NK-92 (cell line): Measurements from ENCODE around the gene ADNP2.

Source experiments
- DNase-seq: peaks from one replicate; lab custom pipeline; 2025; ENCODE audit not compliant: unreplicated experiment; lab: John Stamatoyannopoulos, UW

ADNP2 gene

GRCh38 chr18:80108739-80109675 is at the start of gene ADNP2:
TSS of gene ADNP2 (plus strand) at chr18:80109262. CDS start at chr18:80117543, 8,281 bp downstream.
- no peak for DNase-seq

GRCh38 chr18:80059945-80060344 is 49.1 kb upstream of the ADNP2 start:
- no peak for DNase-seq

DNA sequence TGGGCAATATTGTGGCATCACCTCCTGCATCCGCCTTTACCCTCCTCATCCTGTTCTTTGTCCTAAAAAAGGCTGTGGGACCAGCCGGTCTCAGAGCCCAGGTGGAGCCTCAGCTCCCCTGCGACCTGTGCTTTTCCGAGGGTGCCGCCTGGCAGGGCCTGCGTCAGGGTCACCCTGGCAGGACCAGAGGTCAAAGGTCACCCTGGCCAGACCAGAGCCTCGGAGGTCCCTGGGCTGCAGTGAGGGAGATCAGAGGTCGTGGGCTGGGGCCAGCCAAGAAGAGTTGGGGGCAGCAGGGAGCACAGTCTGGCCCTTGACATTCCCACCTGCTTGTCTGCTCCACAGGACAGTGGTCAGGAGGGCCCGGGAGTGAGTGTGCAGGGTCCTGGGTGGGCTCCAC is 43.4 kb upstream of the ADNP2 start:
- DNase-seq: no peak

- no peak for DNase-seq
Measured at GRCh38 chr18:80067321-80067720, 41.7 kb upstream of the ADNP2 start.

GRCh38 chr18:80067897-80068296 is 41.2 kb upstream of the ADNP2 start:
- no peak for DNase-seq

DNA sequence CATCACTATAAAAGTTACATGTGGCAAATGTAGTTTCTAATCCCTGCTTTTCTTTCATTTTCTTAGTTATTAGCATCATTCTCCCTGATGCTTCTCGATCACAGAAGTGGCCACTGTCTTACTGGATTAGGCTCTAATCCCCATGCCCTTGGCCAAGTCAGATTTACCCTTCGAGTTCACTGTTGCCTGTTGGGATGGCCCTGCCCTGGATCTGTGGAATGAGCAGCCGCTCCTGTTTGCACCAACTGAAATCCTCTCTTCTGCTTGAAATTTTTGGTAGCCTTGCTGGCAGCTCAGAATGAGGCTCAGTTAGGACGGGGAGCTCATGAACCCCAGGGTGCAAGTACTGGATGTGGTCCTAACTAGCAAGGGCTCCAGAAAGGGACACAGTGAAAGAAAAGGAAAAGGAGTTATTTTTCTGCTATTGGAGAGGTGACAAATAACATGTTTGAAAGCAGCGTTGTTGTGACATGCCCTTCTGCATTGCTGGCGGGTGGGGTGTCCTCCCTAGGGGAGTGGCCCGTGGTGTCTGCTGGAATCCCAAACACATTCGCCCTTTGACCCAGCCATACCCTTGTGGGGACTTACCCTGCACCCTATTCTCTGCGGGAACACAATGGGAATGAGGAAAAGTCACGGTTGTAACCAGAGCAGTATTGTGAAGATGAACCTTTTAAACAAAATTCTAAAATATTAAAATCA is 40.3 kb upstream of the ADNP2 start:
- DNase-seq: no peak

GRCh38 chr18:80070825-80071224 is 38.2 kb upstream of the ADNP2 start:
- DNase-seq: no peak

- no peak for DNase-seq
Measured at GRCh38 chr18:80074183-80074582, 34.9 kb upstream of the ADNP2 start.

GRCh38 chr18:80074697-80075096 is 34.4 kb upstream of the ADNP2 start:
- no peak for DNase-seq

DNA sequence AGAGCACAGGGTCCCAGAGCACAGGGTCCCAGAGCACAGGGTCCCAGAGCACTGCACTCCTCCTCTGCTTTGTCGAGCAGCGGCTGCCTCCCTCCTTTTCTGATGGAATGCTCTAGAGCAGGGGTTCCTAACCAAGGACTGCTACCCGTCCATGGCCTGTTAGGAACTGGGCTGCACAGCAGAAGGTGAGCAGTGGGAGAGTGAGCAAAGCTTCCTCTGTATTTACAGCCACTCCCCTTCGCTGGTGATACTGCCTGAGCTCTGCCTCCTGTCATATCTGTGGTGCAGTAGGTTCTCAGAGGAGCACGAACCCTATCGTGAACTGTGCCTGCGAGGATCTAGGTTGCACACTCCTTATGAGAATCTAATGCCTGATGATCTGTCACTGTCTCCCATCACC is 33.1 kb upstream of the ADNP2 start:
- no peak for DNase-seq

DNA sequence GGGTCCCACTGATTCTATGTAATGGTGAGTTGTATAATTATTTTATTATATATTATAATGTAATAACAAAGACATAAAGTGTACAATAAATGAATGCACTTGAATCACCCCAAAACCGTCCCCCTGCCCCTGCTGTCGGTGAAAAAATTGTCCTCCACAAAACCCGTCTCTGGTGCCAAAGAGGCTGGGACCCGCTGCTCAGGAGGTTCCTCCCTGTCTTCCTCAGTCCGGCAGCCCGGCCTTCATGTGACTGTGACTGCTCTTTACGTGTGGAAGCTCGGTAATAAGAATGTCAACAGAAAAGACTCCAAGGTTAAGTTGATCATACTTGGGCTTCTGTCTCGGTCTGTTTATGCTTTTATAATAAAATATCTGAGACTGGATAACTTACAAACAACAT is 32.7 kb upstream of the ADNP2 start:
- no peak for DNase-seq

DNA sequence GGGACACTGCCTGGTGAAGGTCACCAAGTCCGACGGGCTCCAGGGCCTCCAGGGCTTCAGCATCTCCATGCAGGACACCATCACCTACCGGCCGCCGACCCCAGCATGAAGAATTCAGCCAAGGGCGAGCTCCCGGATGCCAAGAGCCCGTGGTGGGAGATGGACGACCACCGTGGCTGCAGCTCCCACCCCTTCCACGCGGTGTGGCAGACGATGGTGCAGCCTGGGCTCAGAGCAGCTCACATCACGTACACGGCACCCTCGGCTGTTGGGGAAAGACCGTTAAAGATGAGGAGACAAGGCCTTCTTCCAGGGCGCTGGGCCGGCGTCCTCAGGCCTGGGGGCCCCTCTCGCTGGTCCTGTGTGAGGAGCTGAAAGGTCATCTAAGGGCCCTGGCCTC is 31.2 kb upstream of the ADNP2 start:
- no peak for DNase-seq

DNA sequence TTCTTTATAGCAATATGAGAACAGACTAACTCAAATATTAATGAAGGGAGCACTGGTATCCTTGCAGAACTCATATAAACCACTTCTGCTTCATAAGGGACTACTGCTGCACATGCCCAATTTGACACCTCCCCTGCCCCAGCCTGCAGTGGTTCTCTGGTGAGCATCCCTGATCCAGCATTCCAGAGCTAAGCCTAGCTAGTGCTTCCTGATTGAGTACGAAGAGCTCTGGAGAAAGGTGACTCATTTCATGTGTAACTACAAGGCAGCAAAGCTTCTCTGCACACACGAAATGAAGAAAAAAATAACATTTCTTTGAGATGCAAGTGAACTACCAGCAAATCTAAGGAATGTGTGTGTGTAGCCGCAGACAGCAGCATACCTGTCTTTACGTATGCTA is 22.8 kb upstream of the ADNP2 start:
- no peak for DNase-seq

DNA sequence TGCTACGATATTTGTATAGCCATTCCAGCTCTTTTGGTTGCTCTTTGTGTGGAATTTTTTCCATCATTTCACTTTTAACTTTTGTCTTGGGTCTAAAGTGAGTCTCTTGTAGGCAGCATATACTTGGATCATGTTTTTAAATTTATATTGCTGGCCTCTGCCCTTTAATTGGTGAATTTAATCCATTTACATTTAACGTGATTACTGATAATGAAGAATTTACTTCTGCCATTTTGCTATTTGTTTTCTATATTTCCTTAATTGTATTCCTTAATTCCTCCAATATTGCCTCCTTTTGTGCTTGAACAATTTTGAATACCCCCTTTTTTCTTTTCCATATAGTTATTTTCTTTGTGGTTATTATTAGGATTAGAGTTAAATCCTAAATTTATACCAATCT is 21.0 kb upstream of the ADNP2 start:
- no peak for DNase-seq

- no peak for DNase-seq
Measured at GRCh38 chr18:80088823-80089222, 20.2 kb upstream of the ADNP2 start.

DNA sequence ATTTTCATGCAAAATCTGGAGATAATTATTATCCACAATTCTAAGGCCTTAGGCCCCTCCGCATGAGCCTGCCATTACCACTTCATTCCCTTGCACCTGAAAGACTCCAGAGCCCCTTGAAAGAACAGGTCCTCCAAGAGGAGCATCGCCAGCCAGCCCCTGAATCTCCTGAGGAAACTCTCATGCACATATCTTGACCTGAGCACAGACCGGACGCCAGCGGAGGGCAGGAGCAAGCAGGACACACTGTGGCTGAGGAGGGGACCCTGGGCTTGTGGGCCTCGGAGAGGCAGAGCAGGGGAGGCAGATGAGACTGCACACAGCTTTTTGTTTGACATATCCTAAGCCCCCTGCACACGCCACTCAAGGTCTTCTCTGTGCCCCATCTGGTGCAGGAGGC is 13.6 kb upstream of the ADNP2 start:
- DNase-seq: no peak

DNA sequence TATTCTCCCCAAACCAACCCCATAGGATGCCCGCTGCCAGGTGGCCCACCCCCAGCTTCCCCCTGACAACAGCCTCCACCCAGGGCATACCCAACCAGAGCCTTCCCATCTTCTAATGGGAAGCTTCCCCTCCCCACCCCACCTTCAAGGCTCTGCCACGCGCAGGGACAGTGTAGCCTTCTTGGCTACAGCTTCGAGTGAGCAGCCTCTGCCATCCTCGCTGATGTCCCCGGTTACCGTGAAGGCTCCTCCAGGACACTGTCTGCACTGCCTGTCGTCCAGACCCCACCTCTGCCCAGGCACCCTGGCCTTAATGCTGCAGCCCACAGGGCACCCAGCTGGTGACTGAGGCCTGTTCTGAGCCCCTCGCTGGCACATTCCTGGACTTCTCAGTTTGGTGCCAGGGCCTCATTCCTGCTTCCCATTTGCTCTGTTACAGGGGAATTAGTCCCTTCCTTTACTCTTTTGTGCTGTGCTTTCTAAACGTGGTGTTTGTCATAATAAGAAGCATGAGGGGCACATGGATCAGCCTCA is 13.0 kb upstream of the ADNP2 start:
- no peak for DNase-seq

GRCh38 chr18:80097201-80097600 is 11.9 kb upstream of the ADNP2 start:
- no peak for DNase-seq

DNA sequence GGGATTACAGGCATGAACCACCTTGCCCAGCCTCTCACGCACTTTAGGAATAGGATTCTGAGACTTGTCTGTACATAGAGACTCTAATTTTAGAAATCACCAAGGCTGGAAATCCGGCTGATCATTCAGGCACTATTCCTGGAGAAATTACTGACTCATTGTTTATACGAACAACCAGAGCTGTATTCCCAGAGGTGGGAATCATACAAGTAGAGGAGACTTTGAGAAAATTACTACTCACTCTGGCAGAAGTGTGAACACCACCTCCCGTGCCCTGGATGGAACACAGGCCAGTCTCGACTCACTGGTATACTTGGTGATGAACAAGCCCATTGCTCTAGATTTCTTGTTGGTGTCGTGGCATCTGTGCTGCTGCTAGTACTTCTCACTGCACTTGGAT is 5.8 kb upstream of the ADNP2 start:
- DNase-seq: no peak

DNA sequence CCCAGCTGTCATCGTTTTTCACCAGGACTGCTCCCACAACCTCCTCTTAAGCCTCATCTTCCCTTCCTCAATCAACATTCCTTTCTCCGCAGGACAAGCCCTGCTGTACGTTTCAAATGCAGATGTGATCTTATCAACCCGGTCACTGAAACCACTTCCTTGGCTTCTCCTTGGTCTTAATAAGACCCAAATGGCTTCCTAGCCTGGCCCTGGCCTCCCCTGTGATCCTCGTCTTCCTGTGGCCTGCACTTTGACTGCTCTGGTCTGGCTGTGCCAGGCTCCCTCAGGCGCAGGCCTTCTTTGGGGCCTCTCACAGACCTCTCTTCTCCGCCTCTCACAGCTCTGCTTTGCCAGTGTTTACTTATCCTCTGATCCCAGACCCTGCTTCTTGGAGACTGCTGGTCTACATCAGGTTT is 4.7 kb upstream of the ADNP2 start:
- no peak for DNase-seq

DNA sequence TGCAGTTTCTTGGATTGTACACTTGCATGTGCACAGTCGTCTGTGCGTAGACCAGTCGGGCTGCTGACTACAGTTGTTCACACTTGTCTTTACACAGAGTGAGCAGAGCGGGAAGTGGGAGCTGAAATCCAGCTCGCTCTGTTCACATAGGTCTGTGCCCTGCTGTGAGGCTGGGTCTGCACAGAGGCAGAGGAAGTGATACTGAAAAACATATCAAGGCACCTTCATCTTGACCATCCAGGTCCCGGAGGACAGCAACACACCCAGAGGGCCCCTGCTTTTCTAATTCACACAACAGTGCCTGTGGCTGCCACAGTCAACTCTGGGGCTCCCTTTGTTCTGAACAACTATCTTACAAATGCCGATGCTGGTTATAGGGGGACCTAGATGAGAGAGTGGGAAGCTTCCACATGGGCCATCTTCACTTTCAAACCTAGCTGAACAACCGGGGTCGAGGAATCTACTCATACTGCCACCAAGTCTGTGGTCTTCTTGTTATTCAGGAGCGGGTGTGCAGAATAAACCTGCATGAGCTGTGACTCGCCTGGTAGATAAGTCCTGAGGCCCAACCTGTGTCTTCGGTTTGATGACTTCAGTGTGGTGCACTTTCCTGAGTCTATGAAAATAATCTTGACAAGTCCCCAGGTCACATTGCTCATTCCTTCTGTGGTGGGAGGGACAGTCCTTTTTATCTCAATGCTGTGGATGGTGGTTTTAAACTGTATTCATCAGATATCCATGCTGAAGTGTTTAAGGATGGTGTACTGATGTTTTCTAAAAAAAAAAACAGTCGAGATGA is 3.5 kb upstream of the ADNP2 start:
- no peak for DNase-seq
